DND-41 (cell line): ENCODE data around the gene C10orf143.

Source experiments
- ATAC-seq: fragments of 200-7000 bp; cut with Tn5 transposase; 3 replicates; pipeline ENCODE4 v1.9.1; 2021; ENCODE audit warnings: low read depth; ENCODE audit not compliant: insufficient read depth
- DNase-seq: peaks from one replicate; pipeline ENCODE4 v3.0.0-alpha.2; 2020
- H2AFZ ChIP-seq: 2 replicates; pipeline ENCODE4 v1.6.0; 2012; ENCODE audit warnings: low read depth, low read length
- H3K27ac ChIP-seq: 2 replicates; pipeline ENCODE4 v1.5.1; 2012; ENCODE audit warnings: low read length, inconsistent platforms
- H3K27me3 ChIP-seq: fragments of 200-600 bp; sonication (generic); 2 replicates; pipeline ENCODE4 v1.6.0; 2012; ENCODE audit warnings: low read length, mild to moderate bottlenecking, inconsistent platforms; ENCODE audit not compliant: insufficient read depth, poor library complexity
- H3K36me3 ChIP-seq: 2 replicates; pipeline ENCODE4 v1.5.1; 2012; ENCODE audit warnings: low read length, inconsistent platforms; ENCODE audit not compliant: insufficient read depth
- H3K4me1 ChIP-seq: 2 replicates; pipeline ENCODE4 v1.5.1; 2012; ENCODE audit warnings: mild to moderate bottlenecking, low read length; ENCODE audit not compliant: insufficient read depth
- H3K4me2 ChIP-seq: 2 replicates; pipeline ENCODE4 v1.6.0; 2012; ENCODE audit warnings: mild to moderate bottlenecking, moderate library complexity, low read length, inconsistent platforms; ENCODE audit not compliant: insufficient read depth
- H3K4me3 ChIP-seq, 2 experiments: fragments of 200-600 bp in 1 of 2; shearing (Covaris generic) in 1 of 2; 2 replicates each; pipeline ENCODE4 v1.5.1; 2012 to 2016; ENCODE audit warnings: inconsistent platforms in 2 of 2, low read length in 2 of 2, mild to moderate bottlenecking in 2 of 2, low read depth in 1 of 2, moderate library complexity in 1 of 2
- H3K79me2 ChIP-seq: 2 replicates; pipeline ENCODE4 v1.6.0; 2012; ENCODE audit warnings: low read length, inconsistent platforms; ENCODE audit not compliant: insufficient read depth
- H3K9ac ChIP-seq: 2 replicates; pipeline ENCODE4 v1.6.0; 2012; ENCODE audit warnings: low read depth, mild to moderate bottlenecking, inconsistent platforms, low read length, moderate library complexity
- H3K9me3 ChIP-seq: 2 replicates; pipeline ENCODE4 v1.5.1; 2012; ENCODE audit warnings: low read length, moderate library complexity, mild to moderate bottlenecking, inconsistent platforms; ENCODE audit not compliant: insufficient read depth, severe bottlenecking
- H4K20me1 ChIP-seq: 2 replicates; pipeline ENCODE4 v1.6.0; 2012; ENCODE audit warnings: low read length; ENCODE audit not compliant: insufficient read depth
- CTCF ChIP-seq: IDR thresholded peaks from 2 replicates; pipeline ENCODE4 v1.5.1; 2012; ENCODE audit warnings: borderline replicate concordance, low read length, moderate library complexity, mild to moderate bottlenecking; ENCODE audit not compliant: poor library complexity, severe bottlenecking; ENCODE audit errors: extremely low read depth
- EZH2 ChIP-seq: IDR thresholded peaks from 3 replicates; pipeline ENCODE4 v1.6.1; 2012; ENCODE audit warnings: borderline replicate concordance, low read depth, mild to moderate bottlenecking, moderate library complexity, low read length, inconsistent platforms; ENCODE audit not compliant: severe bottlenecking

The C10orf143 gene

GRCh38 chr10:130072247-130072646 is 38.4 kb downstream of the C10orf143 start:
- Histone ChIP-seq H3K27me3 (no peaks in the 10 kb centered on the region), H3K4me2 (no peak overlapping the region), H3K4me1 (no peaks in the 10 kb centered on the region), H4K20me1 (no peaks in the 10 kb centered on the region), H3K4me3 (no peak overlapping the region), H3K9me3 (peaks cover 10% of the 10 kb centered on the region), H3K36me3 (no peaks in the 10 kb centered on the region), H3K27ac (no peak overlapping the region), H3K9ac (no peak overlapping the region), H2AFZ (no peak overlapping the region), H3K79me2 (no peaks in the 10 kb centered on the region)
- TF ChIP-seq EZH2 (no peak), CTCF (no peak)
- ATAC-seq (no peak), DNase-seq (no peak)

GRCh38 chr10:130067893-130068292 is 42.7 kb downstream of the C10orf143 start:
- Histone ChIP-seq H4K20me1 (no peaks in the 10 kb centered on the region), H3K9me3 (peaks cover 8% of the 10 kb centered on the region), H3K79me2 (no peaks in the 10 kb centered on the region), H3K9ac (no peak overlapping the region), H3K4me3 (no peak overlapping the region), H3K4me2 (no peak overlapping the region), H2AFZ (no peak overlapping the region), H3K27ac (no peak overlapping the region), H3K36me3 (no peaks in the 10 kb centered on the region), H3K27me3 (no peaks in the 10 kb centered on the region), H3K4me1 (no peaks in the 10 kb centered on the region)
- DNase-seq: no peak
- TF ChIP-seq EZH2 (no peak), CTCF (no peak)
- ATAC-seq: no peak

GRCh38 chr10:130066743-130067142 is 43.9 kb downstream of the C10orf143 start:
- Histone ChIP-seq H3K27ac (no peak overlapping the region), H3K4me3 (no peak overlapping the region), H3K4me2 (no peak overlapping the region), H3K4me1 (no peaks in the 10 kb centered on the region), H3K36me3 (no peaks in the 10 kb centered on the region), H2AFZ (no peak overlapping the region), H3K79me2 (no peaks in the 10 kb centered on the region), H3K9me3 (no peaks in the 10 kb centered on the region), H3K27me3 (no peaks in the 10 kb centered on the region), H3K9ac (no peak overlapping the region), H4K20me1 (no peaks in the 10 kb centered on the region)
- ATAC-seq: no peak
- no peak for DNase-seq
- TF ChIP-seq CTCF: no peak
- no peak for TF ChIP-seq EZH2

- H3K9me3 ChIP-seq: no peaks in the 10 kb centered on the region
- DNase-seq: no peak
- no peak for ATAC-seq
- no peak overlapping the region for H3K4me2 ChIP-seq
- no peak overlapping the region for H3K4me3 ChIP-seq
- no peak overlapping the region for H3K27ac ChIP-seq
- H3K27me3 ChIP-seq: no peaks in the 10 kb centered on the region
- TF ChIP-seq EZH2: no peak
- TF ChIP-seq CTCF: no peak
- no peaks in the 10 kb centered on the region for H4K20me1 ChIP-seq
- H3K4me1 ChIP-seq: no peaks in the 10 kb centered on the region
- H3K79me2 ChIP-seq: no peaks in the 10 kb centered on the region
- H2AFZ ChIP-seq: no peak overlapping the region
- H3K9ac ChIP-seq: no peak overlapping the region
- H3K36me3 ChIP-seq: no peaks in the 10 kb centered on the region
Measured at GRCh38 chr10:130065251-130065650, 45.4 kb downstream of the C10orf143 start.
